Measurements from ENCODE around the gene SMDT1. TPM values are rescaled to one million over a fixed set of nuclear protein-coding genes. Genes with fewer than 3 reads are reported as not detected.
"Not testable (repeated sequence)": the region's sequence is repeated elsewhere in the genome, so short reads cannot be mapped to it uniquely, and the experiment has no call there.

The SMDT1 gene
- total and polyA plus RNA-seq, 8 donors = 50.9 to 119 (median 58.1) TPM

DNA sequence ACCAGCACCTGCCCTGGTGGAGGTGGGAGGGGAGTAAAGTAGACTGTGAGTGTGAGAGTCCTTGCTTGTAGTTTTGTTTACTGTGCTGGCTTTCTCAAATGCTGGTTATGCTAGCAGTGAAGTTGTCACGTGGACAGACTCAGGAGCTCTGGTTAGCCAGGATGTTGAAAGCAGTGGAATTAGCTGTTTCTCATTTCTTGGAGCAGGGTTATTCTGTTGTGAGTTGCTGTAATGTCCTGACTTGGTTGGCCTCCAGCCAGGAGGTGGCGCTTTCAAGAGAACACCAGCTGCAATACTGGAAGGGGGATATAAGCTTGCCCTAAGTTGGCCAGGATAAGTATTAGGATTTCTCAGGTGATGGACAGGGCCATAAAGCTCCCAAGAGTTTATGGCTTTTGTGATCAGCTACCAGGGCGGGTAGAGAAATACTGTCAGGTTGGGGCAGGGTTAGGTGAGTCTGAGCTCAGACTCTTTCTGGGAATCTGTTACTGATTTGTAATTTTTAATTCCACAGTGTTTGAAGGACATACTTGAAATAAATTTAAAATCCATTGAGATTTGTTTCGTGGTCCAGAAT lies 37.4 kb downstream of the SMDT1 start:
- Histone ChIP-seq H3K4me3 (no peak overlapping the region), H3K9me3 (no peaks in the 10 kb centered on the region), H3K27me3 (no peaks in the 10 kb centered on the region), H3K36me3 (no peaks in the 10 kb centered on the region), H3K4me1 (no peaks in the 10 kb centered on the region), H3K27ac (no peak overlapping the region)
- intact Hi-C loops (cut with DNase I) = no loop called here
- no peak for DNase-seq
- ATAC-seq = no peak
- 77 to 80% methylated on average over 4 of the region's 4 CpGs for WGBS, 2 donors
- TF ChIP-seq, protein P1, sequence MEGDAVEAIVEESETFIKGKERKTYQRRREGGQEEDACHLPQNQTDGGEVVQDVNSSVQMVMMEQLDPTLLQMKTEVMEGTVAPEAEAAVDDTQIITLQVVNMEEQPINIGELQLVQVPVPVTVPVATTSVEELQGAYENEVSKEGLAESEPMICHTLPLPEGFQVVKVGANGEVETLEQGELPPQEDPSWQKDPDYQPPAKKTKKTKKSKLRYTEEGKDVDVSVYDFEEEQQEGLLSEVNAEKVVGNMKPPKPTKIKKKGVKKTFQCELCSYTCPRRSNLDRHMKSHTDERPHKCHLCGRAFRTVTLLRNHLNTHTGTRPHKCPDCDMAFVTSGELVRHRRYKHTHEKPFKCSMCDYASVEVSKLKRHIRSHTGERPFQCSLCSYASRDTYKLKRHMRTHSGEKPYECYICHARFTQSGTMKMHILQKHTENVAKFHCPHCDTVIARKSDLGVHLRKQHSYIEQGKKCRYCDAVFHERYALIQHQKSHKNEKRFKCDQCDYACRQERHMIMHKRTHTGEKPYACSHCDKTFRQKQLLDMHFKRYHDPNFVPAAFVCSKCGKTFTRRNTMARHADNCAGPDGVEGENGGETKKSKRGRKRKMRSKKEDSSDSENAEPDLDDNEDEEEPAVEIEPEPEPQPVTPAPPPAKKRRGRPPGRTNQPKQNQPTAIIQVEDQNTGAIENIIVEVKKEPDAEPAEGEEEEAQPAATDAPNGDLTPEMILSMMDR (IDR thresholded peaks at IDR 0.05) = no peak
- no peak for FAIRE-seq

DNA sequence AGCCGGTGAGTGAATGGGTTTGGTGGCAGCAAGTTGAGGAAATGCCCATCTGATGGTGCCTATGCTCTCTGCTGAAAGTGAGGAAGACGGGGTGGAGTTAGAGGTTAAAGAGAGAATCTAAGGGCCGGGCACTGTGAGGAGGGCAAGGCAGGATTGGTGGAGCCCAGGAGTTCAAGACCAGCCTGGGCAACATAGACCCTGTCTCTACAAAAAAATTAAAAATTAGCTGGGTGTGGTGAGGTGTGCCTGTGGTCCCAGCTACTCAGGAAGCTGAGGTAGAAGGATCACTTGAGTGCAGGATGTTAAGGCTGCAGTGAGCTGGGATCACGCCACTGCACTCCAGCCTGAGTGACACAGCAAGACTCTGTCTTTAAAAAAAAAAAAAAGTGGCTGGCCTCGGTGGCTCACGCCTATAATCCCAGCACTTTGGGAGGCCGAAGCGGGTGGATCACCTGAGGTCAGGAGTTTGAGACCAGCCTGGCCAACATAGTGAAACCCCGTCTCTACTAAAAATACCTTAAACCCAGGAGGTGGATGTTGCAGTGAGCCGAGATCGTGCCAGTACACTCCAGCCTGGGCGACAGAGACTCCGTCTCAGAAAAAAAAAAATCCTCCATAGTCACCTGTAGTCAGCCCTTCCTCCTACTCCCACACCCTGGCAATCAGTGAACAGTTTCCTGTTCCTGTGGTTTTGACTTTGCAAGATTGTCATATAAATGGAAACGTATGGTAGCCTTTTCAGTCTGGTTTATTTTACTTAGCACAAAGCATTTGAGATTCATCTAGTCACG lies 40.9 kb downstream of the SMDT1 start:
- H3K4me3 ChIP-seq; H3K36me3 ChIP-seq; H3K27me3 ChIP-seq; DNase-seq; H3K4me1 ChIP-seq; H3K27ac ChIP-seq; H3K9me3 ChIP-seq; ATAC-seq; FAIRE-seq; intact Hi-C loops (cut with DNase I): not testable (repeated sequence)
- 79 to 80% methylated on average over 15 of the region's 15 CpGs for WGBS, 2 donors

DNA sequence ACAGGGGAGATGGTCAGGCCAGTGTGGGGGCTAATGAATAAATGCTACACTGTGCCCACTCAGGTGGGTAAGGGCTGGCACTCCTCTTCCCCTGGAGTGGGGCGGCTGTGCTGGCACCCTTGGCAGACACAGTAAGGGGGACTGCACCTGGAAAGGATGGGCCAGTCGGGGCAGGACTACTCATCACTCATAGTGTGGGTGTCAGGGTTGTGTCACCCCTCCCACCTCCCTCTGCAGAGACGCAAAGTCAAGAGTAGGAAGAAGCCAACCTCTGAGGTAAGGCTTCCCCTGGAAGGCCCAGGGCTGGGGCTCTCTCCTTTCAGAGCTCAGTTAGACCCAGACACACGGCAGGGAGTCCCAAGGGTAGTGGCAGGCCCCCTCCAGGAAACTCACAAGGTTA lies 44.0 kb downstream of the SMDT1 start:
- H3K4me1 ChIP-seq; H3K9me3 ChIP-seq; ATAC-seq; H3K27me3 ChIP-seq; H3K36me3 ChIP-seq; H3K27ac ChIP-seq; intact Hi-C loops (cut with DNase I); H3K4me3 ChIP-seq; FAIRE-seq; DNase-seq: not testable (repeated sequence)
- WGBS, 2 donors = no CpG with 5 or more reads among the region's 4 CpGs

DNA sequence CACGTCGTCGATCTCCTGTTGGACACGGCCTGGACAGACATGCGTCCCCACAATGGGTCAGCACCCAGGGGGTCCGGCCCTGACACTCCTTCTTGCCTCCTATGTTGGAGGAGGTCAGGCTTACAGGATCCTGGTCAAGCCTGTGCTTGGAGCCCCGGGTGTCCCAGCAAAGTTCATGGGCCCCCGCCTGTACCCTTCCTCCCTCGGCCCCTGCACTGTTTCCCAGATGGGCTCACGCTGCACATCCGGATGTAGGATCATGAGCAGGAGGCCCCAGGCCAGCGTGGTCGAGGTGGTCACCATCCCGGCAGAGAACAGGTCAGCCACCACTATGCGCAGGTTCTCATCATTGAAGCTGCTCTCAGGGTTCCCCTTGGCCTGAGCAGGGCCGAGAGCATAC lies 48.1 kb downstream of the SMDT1 start:
- TF ChIP-seq, protein P1 (IDR thresholded peaks at IDR 0.05) = no peak
- DNase-seq = no peak
- Histone ChIP-seq H3K4me3 (no peak overlapping the region), H3K9me3 (no peaks in the 10 kb centered on the region), H3K27ac (no peak overlapping the region), H3K36me3 (no peaks in the 10 kb centered on the region), H3K27me3 (no peaks in the 10 kb centered on the region), H3K4me1 (no peaks in the 10 kb centered on the region)
- 80 to 93% methylated on average over 15 to 16 of the region's 16 CpGs for whole genome bisulfite sequencing, 2 donors
- intact Hi-C loops (cut with DNase I) = no loop called here
- ATAC-seq = no peak
- FAIRE-seq = no peak

DNA sequence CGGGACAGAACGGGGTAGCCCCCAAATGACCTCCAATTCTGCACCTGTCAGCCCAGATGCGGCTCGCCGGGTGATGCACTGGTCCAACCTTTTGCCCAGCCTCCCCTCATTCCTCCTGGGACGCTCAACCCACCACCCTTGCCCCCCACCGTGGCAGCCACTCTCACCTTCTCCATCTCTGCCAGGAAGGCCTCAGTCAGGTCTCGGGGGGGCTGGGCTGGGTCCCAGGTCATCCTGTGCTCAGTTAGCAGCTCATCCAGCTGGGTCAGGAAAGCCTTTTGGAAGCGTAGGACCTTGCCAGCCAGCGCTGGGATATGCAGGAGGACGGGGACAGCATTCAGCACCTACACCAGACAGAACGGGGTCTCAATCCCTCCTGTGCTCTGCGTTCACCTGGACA lies 48.5 kb downstream of the SMDT1 start:
- H3K36me3 ChIP-seq; H3K4me3 ChIP-seq; H3K9me3 ChIP-seq; ATAC-seq; DNase-seq; FAIRE-seq; intact Hi-C loops (cut with DNase I); H3K4me1 ChIP-seq; H3K27ac ChIP-seq; H3K27me3 ChIP-seq: not testable (repeated sequence)
- 79 to 86% methylated on average over 8 to 13 of the region's 13 CpGs for WGBS, 2 donors

DNA sequence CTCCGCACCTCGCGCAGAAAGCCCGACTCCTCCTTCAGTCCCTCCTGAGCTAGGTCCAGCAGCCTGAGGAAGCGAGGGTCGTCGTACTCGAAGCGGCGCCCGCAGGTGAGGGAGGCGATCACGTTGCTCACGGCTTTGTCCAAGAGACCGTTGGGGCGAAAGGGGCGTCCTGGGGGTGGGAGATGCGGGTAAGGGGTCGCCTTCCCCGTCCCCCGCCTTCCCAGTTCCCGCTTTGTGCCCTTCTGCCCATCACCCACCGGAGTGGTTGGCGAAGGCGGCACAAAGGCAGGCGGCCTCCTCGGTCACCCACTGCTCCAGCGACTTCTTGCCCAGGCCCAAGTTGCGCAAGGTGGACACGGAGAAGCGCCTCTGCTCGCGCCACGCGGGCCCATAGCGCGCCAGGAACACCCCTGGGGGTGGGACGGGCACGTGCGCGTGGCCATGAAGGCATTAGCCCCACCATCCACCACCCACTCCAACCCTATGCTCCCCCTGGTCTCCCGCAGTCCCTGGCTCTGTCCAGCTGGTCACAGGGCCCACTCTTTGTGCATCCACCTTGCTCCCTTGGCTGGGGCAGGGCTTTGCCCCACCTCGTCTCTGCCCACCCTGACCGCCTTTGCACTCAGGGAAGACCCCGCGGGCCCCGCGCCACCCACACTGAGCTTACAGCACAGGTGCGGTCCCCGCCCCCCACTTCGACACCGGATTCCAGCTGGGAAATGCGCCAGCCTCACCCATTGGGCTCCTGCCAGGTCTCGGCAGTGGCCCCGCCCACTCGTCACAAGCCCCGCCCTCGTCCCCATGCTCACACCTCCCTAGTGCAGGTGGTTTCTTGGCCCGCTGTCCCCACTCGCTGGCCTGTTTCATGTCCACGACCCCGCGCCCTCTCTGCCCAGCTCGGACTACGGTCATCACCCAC lies 49.5 kb downstream of the SMDT1 start:
- H3K4me1 ChIP-seq; H3K9me3 ChIP-seq; FAIRE-seq; intact Hi-C loops (cut with DNase I); H3K4me3 ChIP-seq; H3K36me3 ChIP-seq; H3K27me3 ChIP-seq; H3K27ac ChIP-seq: not testable (repeated sequence)
- 61 to 68% methylated on average over 50 to 65 of the region's 65 CpGs for WGBS, 2 donors
- DNase-seq (peak in 2 of 6 donors; percentile 49 to 83), ATAC-seq (peak; percentile 5 to 63 (median 38))

DNA sequence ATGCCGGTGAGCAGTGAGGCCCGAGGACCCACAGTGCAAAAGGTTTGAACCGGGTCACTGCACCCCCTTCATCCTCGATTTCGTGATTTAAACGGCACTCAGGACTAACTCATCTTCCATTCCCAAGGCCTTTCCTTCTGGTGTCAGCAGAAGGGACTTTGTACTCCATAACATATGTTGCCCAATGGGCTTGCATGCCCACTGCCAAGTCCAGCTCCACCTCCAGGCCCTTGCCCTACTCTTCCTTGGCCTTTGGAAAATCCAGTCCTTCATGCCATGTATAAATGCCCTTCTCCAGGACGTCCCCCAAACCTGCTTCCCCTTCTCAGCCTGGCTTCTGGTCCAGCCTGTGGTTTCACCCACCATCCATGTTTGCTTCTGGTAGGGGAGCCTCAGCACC lies 50.7 kb downstream of the SMDT1 start:
- H3K27me3 ChIP-seq; ATAC-seq; DNase-seq; H3K4me1 ChIP-seq; FAIRE-seq; H3K4me3 ChIP-seq; intact Hi-C loops (cut with DNase I); H3K9me3 ChIP-seq; H3K27ac ChIP-seq; H3K36me3 ChIP-seq: not testable (repeated sequence)
- WGBS, 2 donors = 0 to 33% methylated on average over 1 of the region's 7 CpGs

DNA sequence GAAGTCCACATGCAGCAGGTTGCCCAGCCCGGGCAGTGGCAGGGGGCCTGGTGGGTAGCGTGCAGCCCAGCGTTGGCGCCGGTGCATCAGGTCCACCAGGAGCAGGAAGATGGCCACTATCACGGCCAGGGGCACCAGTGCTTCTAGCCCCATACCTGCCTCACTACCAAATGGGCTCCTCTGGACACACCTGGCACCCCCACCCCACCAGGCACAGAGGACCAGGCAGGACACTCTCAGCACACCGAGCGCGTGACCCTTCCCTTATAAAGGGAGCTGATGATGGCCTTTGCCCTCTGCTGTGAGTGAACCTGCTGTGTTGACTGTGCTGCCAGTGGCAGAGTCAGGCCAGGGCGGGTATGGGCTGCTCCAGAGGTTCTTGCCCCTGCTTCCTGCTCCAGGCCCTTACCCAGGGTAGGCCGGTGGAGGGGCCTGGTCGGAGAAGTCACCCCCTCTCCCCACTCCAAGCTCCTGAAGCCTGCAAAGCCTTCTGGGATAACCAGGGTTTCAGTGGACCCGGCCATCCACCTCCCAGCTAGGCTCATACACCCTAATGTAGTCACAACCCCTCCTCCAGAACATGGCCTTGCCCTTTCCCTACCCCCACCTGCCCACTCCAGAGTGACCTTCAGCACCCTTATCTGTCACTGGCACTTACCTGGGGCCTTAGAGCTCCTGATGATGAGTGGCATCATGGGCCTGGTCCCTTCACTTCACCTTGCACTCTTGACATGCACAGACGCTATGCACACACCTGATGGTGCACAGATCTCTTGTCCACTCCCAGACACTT lies 51.3 kb downstream of the SMDT1 start, which contains the start of gene CYP2D6:
Gene CYP2D6 (minus strand): TSS at position 172 of the 793 bp plus-strand sequence. CDS start 19 bp downstream, at position 153.
- H3K27ac ChIP-seq; FAIRE-seq; intact Hi-C loops (cut with DNase I); H3K27me3 ChIP-seq; H3K4me3 ChIP-seq; H3K9me3 ChIP-seq; H3K4me1 ChIP-seq; DNase-seq; H3K36me3 ChIP-seq: not testable (repeated sequence)
- ATAC-seq = peak in 1 of 4 donors; percentile 8
- WGBS, 2 donors = 77 to 87% methylated on average over 13 of the region's 14 CpGs
